ENCODE measurements around the gene CD200R1L.

- TF ChIP-seq ZNF670 (CRISPR knock-in tag; IDR thresholded peaks at IDR 0.05; ENCODE audit: borderline replicate concordance) (no peak), SYNCRIP (IDR thresholded peaks at IDR 0.05; ENCODE audit: insufficient read depth, low read depth, low read length) (no peak), CREB1 (IDR thresholded peaks at IDR 0.05) (no peak), CREB1 (CRISPR knock-in tag; IDR thresholded peaks at IDR 0.05) (no peak), SP2 (CRISPR knock-in tag; IDR thresholded peaks at IDR 0.05) (no peak), TBP (CRISPR knock-in tag; IDR thresholded peaks at IDR 0.05) (no peak), CEBPZ (IDR thresholded peaks at IDR 0.05; ENCODE audit: low read length) (no peak), ZNF234 (CRISPR knock-in tag; conservative IDR thresholded peaks at IDR 0.05) (no peak), RAD21 (CRISPR knock-in tag; IDR thresholded peaks at IDR 0.05) (no peak), ZKSCAN1 (IDR thresholded peaks at IDR 0.05; ENCODE audit: low read length) (no peak)
Measured at GRCh38 chr3:112779558-112780480, 66.8 kb downstream of the CD200R1L start.
